GM12878 (cell line): Measurements from ENCODE around the gene MESD. TPM values are rescaled to one million over a fixed set of nuclear protein-coding genes. Genes with fewer than 3 reads are reported as not detected.

Source experiments
- ATAC-seq: fragments of 200-7000 bp; cut with Tn5 transposase; 3 replicates; pipeline ENCODE4 v1.9.1; 2020; ENCODE audit warnings: mild to moderate bottlenecking, moderate library complexity
- BruUV-seq: library from RNA; stranded (reverse); fragments of 400-500 nt; replicated peaks from 2 replicates; lab custom pipeline; 2021; lab: Mats Ljungman, UMichigan
- CTCF ChIA-PET: fragments of 300-600 bp; sonication (Branson Sonifier 250); formaldehyde crosslinking; extraction: SDS; loops from one replicate; lab custom pipeline; 2021; ENCODE audit warnings: inconsistent platforms; lab: Yijun Ruan, JAX
- POLR2A ChIA-PET: fragments of 350-600 bp; formaldehyde crosslinking; extraction: SDS; loops from one replicate; lab custom pipeline; 2021; ENCODE audit warnings: inconsistent platforms; lab: Charles Lee
- RAD21 ChIA-PET: fragments of 300-600 bp; sonication (Branson Sonifier 250); formaldehyde crosslinking; loops from one replicate; lab custom pipeline; 2023; ENCODE audit warnings: antibody characterized with exemption; ENCODE audit not compliant: unreplicated experiment; lab: Charles Lee
- SMC1A ChIA-PET: fragments of 300-600 bp; sonication (Branson Sonifier 250); formaldehyde crosslinking; loops from one replicate; lab custom pipeline; 2023; ENCODE audit not compliant: unreplicated experiment, uncharacterized antibody; lab: Charles Lee
- DNase-seq: peaks from one replicate; pipeline ENCODE4 v3.0.0-alpha.2; 2011; ENCODE audit warnings: low read depth, low spot score
- FAIRE-seq: peaks from 3 replicates; lab custom pipeline; 2011; peaks lifted over from hg19 to GRCh38; lab: Jason Lieb, UNC
- H2AFZ ChIP-seq: 2 replicates; pipeline ENCODE4 v1.6.0; 2011; ENCODE audit warnings: low read depth, low read length, control low read depth; ENCODE audit not compliant: control insufficient read depth
- H3K27ac ChIP-seq: 2 replicates; pipeline ENCODE4 v1.5.1; 2011; ENCODE audit warnings: control low read depth; ENCODE audit not compliant: control insufficient read depth, insufficient read depth
- H3K27me3 ChIP-seq, 2 experiments: replicated peaks in 1 of 2; 2 replicates each; pipeline versions ENCODE4 v1.6.0 to v1.6.1; 2011; ENCODE audit warnings: low read length in 1 of 2; ENCODE audit not compliant: control insufficient read depth in 2 of 2, insufficient read depth in 2 of 2
- H3K36me3 ChIP-seq, 2 experiments: 2 replicates each; pipeline ENCODE4 v1.5.1; 2011; ENCODE audit warnings: low read length in 1 of 2; ENCODE audit not compliant: control insufficient read depth in 2 of 2, insufficient read depth in 2 of 2
- H3K4me1 ChIP-seq: 2 replicates; pipeline ENCODE4 v1.6.1; 2011; ENCODE audit warnings: mild to moderate bottlenecking, low read length, moderate library complexity, mixed read lengths; ENCODE audit not compliant: control insufficient read depth, insufficient read depth
- H3K4me2 ChIP-seq: 2 replicates; pipeline ENCODE4 v1.6.0; 2011; ENCODE audit warnings: control low read depth; ENCODE audit not compliant: control insufficient read depth, insufficient read depth
- H3K4me3 ChIP-seq: fragments of 200-600 bp; sonication (generic); 2 replicates; pipeline ENCODE4 v1.5.1; 2016
- H3K79me2 ChIP-seq: 2 replicates; pipeline ENCODE4 v1.6.0; 2011; ENCODE audit warnings: low read length; ENCODE audit not compliant: control insufficient read depth, insufficient read depth
- H3K9ac ChIP-seq: 2 replicates; pipeline ENCODE4 v1.8.0; 2011; ENCODE audit warnings: low read length, control low read depth, mixed read lengths; ENCODE audit not compliant: control insufficient read depth, insufficient read depth
- H3K9me3 ChIP-seq: replicated peaks from 3 replicates; pipeline ENCODE4 v1.5.1; 2011; ENCODE audit warnings: mild to moderate bottlenecking, low read length; ENCODE audit not compliant: control insufficient read depth, insufficient read depth
- H4K20me1 ChIP-seq: 2 replicates; pipeline ENCODE4 v1.6.0; 2011; ENCODE audit not compliant: control insufficient read depth, insufficient read depth
- CHD1 ChIP-seq: IDR thresholded peaks from 2 replicates; pipeline ENCODE4 v1.6.1; 2012; ENCODE audit warnings: low read depth, low read length, improper control_type of control experiment
- CUX1 ChIP-seq: IDR thresholded peaks from 2 replicates; pipeline ENCODE4 v1.6.1; 2012; ENCODE audit warnings: improper control_type of control experiment, low read depth, low read length; ENCODE audit not compliant: insufficient replicate concordance
- EED ChIP-seq: sonication (generic); IDR thresholded peaks from 2 replicates; pipeline ENCODE4 v1.6.1; 2016; ENCODE audit warnings: antibody characterized with exemption, low read depth
- ZBTB33 ChIP-seq: fragments of 450-650 bp; IDR thresholded peaks from 2 replicates; pipeline ENCODE4 v1.6.1; 2017; ENCODE audit warnings: mild to moderate bottlenecking
- WGBS: methylation state at CpG from one replicate; pipeline ENCODE4 v1.1.6; 2016; ENCODE audit warnings: low lambda C conversion rate; ENCODE audit not compliant: insufficient replicate concordance, insufficient coverage; ENCODE audit errors: missing lambda C conversion rate; 5-methylcytosine and 5-hydroxymethylcytosine counted together
- in situ Hi-C: fragments of 300-500 bp; cut with MboI; formaldehyde crosslinking; loops from 9 replicates; pipeline ENCODE4 v1.14.3; 2018; ENCODE audit warnings: mixed read lengths
- intact Hi-C: fragments of 100-400 bp; cut with micrococcal nuclease; formaldehyde crosslinking; loops from one replicate; pipeline ENCODE4 v1.14.2; 2022; ENCODE audit not compliant: unreplicated experiment
- polyA plus RNA-seq, 11 experiments: library from polyadenylated mRNA; depleted of rRNA in 4 of 11; unstranded in 6 of 11; stranded (reverse) in 5 of 11; fragments of >200 nt; fragmentation: Nextera tagmentation in 4 of 11; fragmentation: Illumina TruSeq in 1 of 11; extraction: Ambion mirVana in 4 of 11; extraction: Trizol in 1 of 11; gene quantifications; 1 replicate in 1 of 11; 2 replicates in 10 of 11; pipeline versions ENCODE4 v1.2.1 to v1.2.3, GENCODE V29; 2011 to 2016; ENCODE audit warnings: inconsistent platforms in 2 of 11, missing spikeins in 2 of 11, low read depth in 1 of 11
- total RNA-seq, 4 experiments: library from RNA; depleted of rRNA in 3 of 4; stranded (reverse); fragments of >200 nt in 3 of 4; fragmentation: Illumina TruSeq in 1 of 4; extraction: Trizol in 1 of 4; gene quantifications; 2 replicates each; pipeline versions ENCODE4 v1.2.1 to v1.2.3, GENCODE V29; 2013 to 2021

The MESD gene
- total and polyA plus RNA-seq, 10 of the 15 experiments (the other 5 are each of a cell fraction or from before 2014, with no cell fraction given), result 10.2 to 39.8 (median 20.9) TPM

GRCh38 chr15:80912673-80913072 is 76.9 kb downstream of the MESD start:
- H4K20me1 ChIP-seq, result no peaks in the 10 kb centered on the region
- ATAC-seq (no peak), FAIRE-seq (no peak), DNase-seq (no peak)
- no peak overlapping the region for H3K4me2 ChIP-seq
- no TSS peak for BruUV-seq
- 24% methylated on average over 6 of the region's 6 CpGs for WGBS
- ChIA-PET SMC1A (interaction anchor here (1.6 kb wide), 1 partner anchor 12 kb away, joined by 4 read pairs; no protein-coding TSS in a partner anchor), RAD21 (no interaction called here), CTCF (no interaction called here), POLR2A (no interaction called here)
- no peak for TF ChIP-seq EED
- no peak for TF ChIP-seq CHD1
- no peak for TF ChIP-seq CUX1
- no peak for TF ChIP-seq ZBTB33
- in situ Hi-C loops, result no loop called here
- no peak overlapping the region for H3K9ac ChIP-seq
- H3K9me3 ChIP-seq, result no peaks in the 10 kb centered on the region
- H2AFZ ChIP-seq, result no peak overlapping the region
- H3K27ac ChIP-seq, result no peak overlapping the region
- no peaks in the 10 kb centered on the region; a peak in 1 of 4 replicates for H3K27me3 ChIP-seq
- H3K4me3 ChIP-seq, result no peak overlapping the region
- no peaks in the 10 kb centered on the region for H3K4me1 ChIP-seq
- H3K36me3 ChIP-seq, result no peaks in the 10 kb centered on the region
- intact Hi-C loops, result no loop called here
- no peaks in the 10 kb centered on the region for H3K79me2 ChIP-seq
